Liver (tissue), 2 donors: ENCODE measurements around the gene CD300H.

Experiments used
- CTCF ChIP-seq: fragments of 150-350 bp; IDR thresholded peaks from 2 replicates; pipeline ENCODE4 v1.5.1; 2017; ENCODE audit warnings: improper control_type of control experiment, low read depth, low read length; ENCODE audit not compliant: missing input control
- TF ChIP-seq, protein P1 (sequence below): IDR thresholded peaks from 2 replicates; pipeline ENCODE4 v1.6.1; 2016; ENCODE audit warnings: antibody characterized with exemption
- donor health status: healthy.

DNA sequence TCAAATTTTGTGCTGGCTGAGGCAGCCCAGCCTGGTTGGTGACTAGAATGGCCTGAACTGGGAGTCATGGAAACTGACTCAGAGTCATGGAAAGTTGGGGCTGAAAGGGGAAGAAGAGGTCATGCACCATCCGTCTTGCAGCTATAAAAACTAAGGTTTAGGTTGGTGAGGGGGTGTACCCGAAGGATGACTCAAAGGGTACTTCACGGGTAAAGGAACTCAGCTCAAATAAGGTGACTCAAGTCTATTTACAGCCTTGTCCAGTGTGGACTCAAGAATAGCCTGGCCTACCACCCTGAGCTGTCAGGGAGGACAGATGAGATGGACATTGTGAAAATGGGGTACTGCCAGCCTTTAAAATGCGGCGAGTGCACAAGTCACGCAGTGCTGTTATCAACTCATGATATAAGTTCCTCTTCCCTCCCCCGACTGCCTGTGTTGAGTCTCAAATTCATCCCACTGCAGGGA, 54.7 kb downstream of the CD300H start:
- TF ChIP-seq, protein P1, sequence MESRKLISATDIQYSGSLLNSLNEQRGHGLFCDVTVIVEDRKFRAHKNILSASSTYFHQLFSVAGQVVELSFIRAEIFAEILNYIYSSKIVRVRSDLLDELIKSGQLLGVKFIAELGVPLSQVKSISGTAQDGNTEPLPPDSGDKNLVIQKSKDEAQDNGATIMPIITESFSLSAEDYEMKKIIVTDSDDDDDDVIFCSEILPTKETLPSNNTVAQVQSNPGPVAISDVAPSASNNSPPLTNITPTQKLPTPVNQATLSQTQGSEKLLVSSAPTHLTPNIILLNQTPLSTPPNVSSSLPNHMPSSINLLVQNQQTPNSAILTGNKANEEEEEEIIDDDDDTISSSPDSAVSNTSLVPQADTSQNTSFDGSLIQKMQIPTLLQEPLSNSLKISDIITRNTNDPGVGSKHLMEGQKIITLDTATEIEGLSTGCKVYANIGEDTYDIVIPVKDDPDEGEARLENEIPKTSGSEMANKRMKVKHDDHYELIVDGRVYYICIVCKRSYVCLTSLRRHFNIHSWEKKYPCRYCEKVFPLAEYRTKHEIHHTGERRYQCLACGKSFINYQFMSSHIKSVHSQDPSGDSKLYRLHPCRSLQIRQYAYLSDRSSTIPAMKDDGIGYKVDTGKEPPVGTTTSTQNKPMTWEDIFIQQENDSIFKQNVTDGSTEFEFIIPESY: no peak
- TF ChIP-seq CTCF: no peak
